Neural cell (in vitro differentiated cells): ENCODE data around the gene PTPRN2. TPM values are rescaled to one million over a fixed set of nuclear protein-coding genes. Genes with fewer than 3 reads are reported as not detected.
A peak's percentile ranks its signal among the peaks of the same experiment; 100 is the strongest.

Experiments
- H2AFZ ChIP-seq: fragments of 200-600, 300-800 bp; sonication (generic), shearing (Covaris generic); 2 replicates; pipeline ENCODE4 v1.6.0; 2014; ENCODE audit warnings: low read depth, mild to moderate bottlenecking, antibody characterized with exemption, low read length, moderate library complexity
- H3F3A ChIP-seq: fragments of 200-600 bp; shearing (Covaris generic); 2 replicates; pipeline ENCODE4 v1.6.1; 2016; ENCODE audit warnings: mild to moderate bottlenecking, moderate library complexity, mixed read lengths, antibody characterized with exemption, low read length; ENCODE audit not compliant: insufficient read depth, poor library complexity, severe bottlenecking
- H3K27ac ChIP-seq: fragments of 200-600, 300-800 bp; sonication (generic), shearing (Covaris generic); 2 replicates; pipeline ENCODE4 v1.5.1; 2014; ENCODE audit warnings: mild to moderate bottlenecking, low read length, moderate library complexity
- H3K27me3 ChIP-seq: fragments of 300-800, 200-600 bp; sonication (generic), shearing (Covaris generic); 2 replicates; pipeline ENCODE4 v1.6.0; 2014; ENCODE audit warnings: mild to moderate bottlenecking, low read depth, low read length, moderate library complexity; ENCODE audit not compliant: insufficient read depth
- H3K36me3 ChIP-seq: fragments of 300-800, 200-600 bp; sonication (generic), shearing (Covaris generic); 2 replicates; pipeline ENCODE4 v1.5.1; 2014; ENCODE audit warnings: mild to moderate bottlenecking, antibody characterized with exemption, low read length, moderate library complexity; ENCODE audit not compliant: insufficient read depth
- H3K4me2 ChIP-seq: fragments of 300-800, 200-600 bp; sonication (generic), shearing (Covaris generic); 2 replicates; pipeline ENCODE4 v1.6.0; 2014; ENCODE audit warnings: mild to moderate bottlenecking, low read length
- H3K4me3 ChIP-seq: fragments of 300-800, 200-600 bp; sonication (generic), shearing (Covaris generic); 2 replicates; pipeline ENCODE4 v1.5.1; 2014; ENCODE audit warnings: mild to moderate bottlenecking, low read length, moderate library complexity
- H3K79me2 ChIP-seq: fragments of 200-600 bp; shearing (Covaris generic); replicated peaks from 2 replicates; pipeline ENCODE4 v1.6.0; 2014; ENCODE audit warnings: mild to moderate bottlenecking, low read length, moderate library complexity; ENCODE audit not compliant: insufficient read depth
- H3K9ac ChIP-seq: fragments of 300-800, 200-600 bp; sonication (generic), shearing (Covaris generic); 2 replicates; pipeline ENCODE4 v1.6.1; 2016; ENCODE audit warnings: mild to moderate bottlenecking, low read length, mixed read lengths
- H3K9me2 ChIP-seq: fragments of 200-600 bp; shearing (Covaris generic); 2 replicates; pipeline ENCODE4 v1.6.1; 2016; ENCODE audit warnings: mild to moderate bottlenecking, low read length, mixed read lengths; ENCODE audit not compliant: insufficient read depth
- H3K9me3 ChIP-seq: fragments of 200-600, 300-800 bp; sonication (generic), shearing (Covaris generic); 2 replicates; pipeline ENCODE4 v1.6.1; 2016; ENCODE audit warnings: mild to moderate bottlenecking, mixed run types, low read length, moderate library complexity, mixed read lengths
- H4K20me1 ChIP-seq: fragments of 200-600 bp; shearing (Covaris generic); 2 replicates; pipeline ENCODE4 v1.6.1; 2016; ENCODE audit warnings: mild to moderate bottlenecking, mixed run types; ENCODE audit not compliant: insufficient read depth
- CTCF ChIP-seq: fragments of 450-650 bp; IDR thresholded peaks from 2 replicates; pipeline ENCODE4 v1.5.1; 2014; ENCODE audit warnings: antibody characterized with exemption, mild to moderate bottlenecking, moderate library complexity; ENCODE audit not compliant: poor library complexity, severe bottlenecking
- EP300 ChIP-seq: fragments of 450-650 bp; conservative IDR thresholded peaks from 2 replicates; pipeline ENCODE4 v1.6.1; 2014; ENCODE audit warnings: antibody characterized with exemption, mild to moderate bottlenecking, moderate library complexity; ENCODE audit not compliant: poor library complexity, severe bottlenecking
- EZH2 ChIP-seq: fragments of 200-600, 300-800 bp; shearing (Covaris generic), sonication (generic); IDR thresholded peaks from 2 replicates; pipeline ENCODE4 v1.6.1; 2014; ENCODE audit warnings: antibody characterized with exemption, low read length, borderline replicate concordance, mild to moderate bottlenecking; ENCODE audit not compliant: insufficient read depth, poor library complexity, severe bottlenecking
- MXI1 ChIP-seq: fragments of 450-650 bp; conservative IDR thresholded peaks from 2 replicates; pipeline ENCODE4 v1.6.1; 2014; ENCODE audit warnings: antibody characterized with exemption, mild to moderate bottlenecking; ENCODE audit not compliant: poor library complexity, severe bottlenecking
- POLR2AphosphoS5 ChIP-seq: IDR thresholded peaks from 2 replicates; pipeline ENCODE4 v1.6.1; 2012
- RAD21 ChIP-seq: fragments of 450-650 bp; conservative IDR thresholded peaks from 2 replicates; pipeline ENCODE4 v1.6.1; 2014; ENCODE audit warnings: antibody characterized with exemption, mild to moderate bottlenecking, moderate library complexity
- SMC3 ChIP-seq: fragments of 450-650 bp; conservative IDR thresholded peaks from 2 replicates; pipeline ENCODE4 v1.6.1; 2014; ENCODE audit warnings: antibody characterized with exemption, mild to moderate bottlenecking, moderate library complexity; ENCODE audit not compliant: poor library complexity
- TAF1 ChIP-seq: IDR thresholded peaks from 2 replicates; pipeline ENCODE4 v1.6.1; 2012; ENCODE audit warnings: low read depth
- polyA plus RNA-seq: library from polyadenylated mRNA; depleted of rRNA; stranded (reverse); fragments of >200 nt; gene quantifications from 2 replicates; pipeline ENCODE4 v1.2.3, GENCODE V29; 2014
- TF ChIP-seq, protein P1 (sequence below): IDR thresholded peaks from 2 replicates; pipeline ENCODE4 v1.6.1; 2012; ENCODE audit warnings: borderline replicate concordance

The PTPRN2 gene
- polyA plus RNA-seq, 1 donor from 2014 or later, result 31.0 TPM

GRCh38 chr7:158569858-158570323 lies 17.7 kb downstream of the PTPRN2 start:
- H3K36me3 ChIP-seq, result no peaks in the 10 kb centered on the region
- H3K4me3 ChIP-seq, result no peak overlapping the region
- H3K9ac ChIP-seq, result no peak overlapping the region
- H3F3A ChIP-seq, result no peaks in the 10 kb centered on the region
- H3K79me2 ChIP-seq, result no peaks in the 10 kb centered on the region
- TF ChIP-seq CTCF (no peak), POLR2AphosphoS5 (no peak), EP300 (no peak), EZH2 (no peak), TAF1 (no peak), MXI1 (no peak), RAD21 (no peak), SMC3 (no peak)
- TF ChIP-seq, protein P1, sequence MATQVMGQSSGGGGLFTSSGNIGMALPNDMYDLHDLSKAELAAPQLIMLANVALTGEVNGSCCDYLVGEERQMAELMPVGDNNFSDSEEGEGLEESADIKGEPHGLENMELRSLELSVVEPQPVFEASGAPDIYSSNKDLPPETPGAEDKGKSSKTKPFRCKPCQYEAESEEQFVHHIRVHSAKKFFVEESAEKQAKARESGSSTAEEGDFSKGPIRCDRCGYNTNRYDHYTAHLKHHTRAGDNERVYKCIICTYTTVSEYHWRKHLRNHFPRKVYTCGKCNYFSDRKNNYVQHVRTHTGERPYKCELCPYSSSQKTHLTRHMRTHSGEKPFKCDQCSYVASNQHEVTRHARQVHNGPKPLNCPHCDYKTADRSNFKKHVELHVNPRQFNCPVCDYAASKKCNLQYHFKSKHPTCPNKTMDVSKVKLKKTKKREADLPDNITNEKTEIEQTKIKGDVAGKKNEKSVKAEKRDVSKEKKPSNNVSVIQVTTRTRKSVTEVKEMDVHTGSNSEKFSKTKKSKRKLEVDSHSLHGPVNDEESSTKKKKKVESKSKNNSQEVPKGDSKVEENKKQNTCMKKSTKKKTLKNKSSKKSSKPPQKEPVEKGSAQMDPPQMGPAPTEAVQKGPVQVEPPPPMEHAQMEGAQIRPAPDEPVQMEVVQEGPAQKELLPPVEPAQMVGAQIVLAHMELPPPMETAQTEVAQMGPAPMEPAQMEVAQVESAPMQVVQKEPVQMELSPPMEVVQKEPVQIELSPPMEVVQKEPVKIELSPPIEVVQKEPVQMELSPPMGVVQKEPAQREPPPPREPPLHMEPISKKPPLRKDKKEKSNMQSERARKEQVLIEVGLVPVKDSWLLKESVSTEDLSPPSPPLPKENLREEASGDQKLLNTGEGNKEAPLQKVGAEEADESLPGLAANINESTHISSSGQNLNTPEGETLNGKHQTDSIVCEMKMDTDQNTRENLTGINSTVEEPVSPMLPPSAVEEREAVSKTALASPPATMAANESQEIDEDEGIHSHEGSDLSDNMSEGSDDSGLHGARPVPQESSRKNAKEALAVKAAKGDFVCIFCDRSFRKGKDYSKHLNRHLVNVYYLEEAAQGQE, result no peak
- H2AFZ ChIP-seq, result no peak overlapping the region
- H3K27me3 ChIP-seq, result no peaks in the 10 kb centered on the region
- H3K4me2 ChIP-seq, result no peak overlapping the region
- no peaks in the 10 kb centered on the region for H3K9me2 ChIP-seq
- H4K20me1 ChIP-seq, result no peaks in the 10 kb centered on the region
- H3K27ac ChIP-seq, result no peak overlapping the region
- no peaks in the 10 kb centered on the region for H3K9me3 ChIP-seq

DNA sequence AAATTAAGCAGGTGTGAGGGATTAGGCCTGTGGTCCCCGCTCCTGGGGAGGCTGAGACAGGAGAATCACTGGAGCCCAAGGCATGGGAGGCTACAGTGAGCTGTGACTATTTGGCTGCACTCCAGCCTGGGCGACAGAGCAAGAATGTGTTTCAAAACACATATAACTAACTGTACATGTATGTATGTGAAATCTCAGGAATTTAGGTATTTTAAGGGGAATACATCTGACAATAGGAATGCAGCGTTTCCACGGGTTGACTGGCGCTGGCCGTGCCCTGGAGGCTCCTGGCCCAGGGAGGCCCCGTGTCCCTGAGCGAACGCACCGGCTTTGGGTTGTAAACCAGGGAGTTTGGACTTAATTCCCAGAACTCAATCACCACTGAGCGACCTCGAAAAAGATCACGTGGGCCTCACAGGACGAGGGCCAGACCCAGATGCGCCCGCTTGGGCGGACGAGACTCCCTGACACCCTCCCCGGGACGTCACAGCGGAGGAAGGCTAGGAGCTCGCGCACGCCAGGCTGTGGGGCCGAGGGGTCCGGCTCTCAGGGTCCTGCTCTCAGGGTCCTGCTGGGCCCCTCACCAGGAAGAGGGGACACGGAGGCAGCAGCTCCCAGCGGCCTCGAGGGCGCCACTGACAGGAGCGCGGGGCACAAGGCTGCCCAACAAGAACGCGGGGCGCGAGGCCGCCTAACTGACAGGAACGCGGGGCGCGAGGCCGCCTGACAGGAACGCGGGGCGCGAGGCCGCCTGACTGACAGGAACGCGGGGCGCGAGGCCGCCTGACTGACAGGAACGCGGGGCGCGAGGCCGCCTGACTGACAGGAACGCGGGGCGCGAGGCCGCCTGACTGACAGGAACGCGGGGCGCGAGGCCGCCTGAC lies 18.4 kb downstream of the PTPRN2 start:
- Histone ChIP-seq H3K9me3 (no peaks in the 10 kb centered on the region), H3K4me2 (no peak overlapping the region), H3K36me3 (no peaks in the 10 kb centered on the region), H2AFZ (no peak overlapping the region), H3K27me3 (no peaks in the 10 kb centered on the region), H3K79me2 (no peaks in the 10 kb centered on the region), H3K27ac (no peak overlapping the region), H3K9ac (no peak overlapping the region), H4K20me1 (no peaks in the 10 kb centered on the region), H3F3A (no peaks in the 10 kb centered on the region), H3K4me3 (no peak overlapping the region), H3K9me2 (no peaks in the 10 kb centered on the region)
- TF ChIP-seq RAD21 (no peak), EZH2 (no peak), SMC3 (no peak), POLR2AphosphoS5 (peak; percentile 12)
- TF ChIP-seq, protein P1, result no peak
